OCI-LY7 (cell line): Measurements from ENCODE around the gene ALG10B. TPM values are rescaled to one million over a fixed set of nuclear protein-coding genes. Genes with fewer than 3 reads are reported as not detected.
"Not testable (repeated sequence)": the region's sequence is repeated elsewhere in the genome, so short reads cannot be mapped to it uniquely, and the experiment has no call there.

Experiments used
- BruUV-seq: library from RNA; stranded (reverse); fragments of 400-500 nt; replicated peaks from 2 replicates; lab custom pipeline; 2021; lab: Mats Ljungman, UMichigan
- CTCF ChIA-PET: fragments of 300-600 bp; sonication (Branson Sonifier 250); formaldehyde crosslinking; loops from one replicate; lab custom pipeline; 2022; ENCODE audit warnings: antibody characterized with exemption; ENCODE audit not compliant: unreplicated experiment; lab: Charles Lee
- POLR2A ChIA-PET: fragments of 300-600 bp; sonication (Branson Sonifier 250); formaldehyde crosslinking; loops from one replicate; lab custom pipeline; 2022; ENCODE audit warnings: antibody characterized with exemption; lab: Charles Lee
- DNase-seq: peaks from one replicate; pipeline ENCODE4 v3.0.0-alpha.2; 2015; ENCODE audit warnings: low spot score
- H2AFZ ChIP-seq: fragments of 200-600 bp; sonication (generic), shearing (Covaris generic); 2 replicates; pipeline ENCODE4 v1.6.1; 2014; ENCODE audit warnings: mild to moderate bottlenecking, antibody characterized with exemption, low read length, moderate library complexity
- H3K27ac ChIP-seq: fragments of 200-600 bp; sonication (generic); 2 replicates; pipeline ENCODE4 v1.5.1; 2014; ENCODE audit warnings: mixed run types, low read depth, mild to moderate bottlenecking, moderate library complexity, low read length, inconsistent platforms; ENCODE audit not compliant: poor library complexity, severe bottlenecking
- H3K36me3 ChIP-seq: fragments of 200-600 bp; sonication (generic); 2 replicates; pipeline ENCODE4 v1.6.1; 2014; ENCODE audit warnings: mild to moderate bottlenecking, antibody characterized with exemption, low read length, moderate library complexity, mixed read lengths; ENCODE audit not compliant: insufficient read depth
- H3K4me1 ChIP-seq: fragments of 200-600 bp; sonication (generic); 2 replicates; pipeline ENCODE4 v1.5.1; 2014; ENCODE audit warnings: mild to moderate bottlenecking, low read length; ENCODE audit not compliant: insufficient read depth, poor library complexity, severe bottlenecking
- H3K4me2 ChIP-seq: fragments of 200-600 bp; sonication (generic); 2 replicates; pipeline ENCODE4 v1.6.1; 2014; ENCODE audit warnings: mild to moderate bottlenecking, low read length
- H3K4me3 ChIP-seq: fragments of 200-600 bp; sonication (generic); 2 replicates; pipeline ENCODE4 v1.5.1; 2014; ENCODE audit warnings: mild to moderate bottlenecking, low read depth, low read length; ENCODE audit not compliant: poor library complexity, severe bottlenecking
- H3K79me2 ChIP-seq: fragments of 200-600 bp; sonication (generic); 2 replicates; pipeline ENCODE4 v1.6.1; 2016; ENCODE audit warnings: low read depth, mild to moderate bottlenecking, low read length, moderate library complexity, mixed read lengths; ENCODE audit not compliant: insufficient read depth
- H3K9me2 ChIP-seq: fragments of 200-600 bp; sonication (generic); 2 replicates; pipeline ENCODE4 v1.6.1; 2016; ENCODE audit warnings: mild to moderate bottlenecking, low read length, mixed read lengths; ENCODE audit not compliant: insufficient read depth
- H3K9me3 ChIP-seq: fragments of 200-600 bp; sonication (generic); 2 replicates; pipeline ENCODE4 v1.6.1; 2014; ENCODE audit warnings: mild to moderate bottlenecking, mixed run types, low read length, mixed read lengths
- H4K20me1 ChIP-seq: fragments of 200-600 bp; sonication (generic); 2 replicates; pipeline ENCODE4 v1.6.1; 2014; ENCODE audit warnings: mild to moderate bottlenecking, antibody characterized with exemption, low read length, moderate library complexity, mixed read lengths; ENCODE audit not compliant: insufficient read depth
- CTCF ChIP-seq: fragments of 200-600 bp; sonication (generic); conservative IDR thresholded peaks from 2 replicates; pipeline ENCODE4 v1.5.1; 2014; ENCODE audit warnings: mild to moderate bottlenecking, antibody characterized with exemption, low read length, moderate library complexity, mixed read lengths
- EZH2phosphoT487 ChIP-seq: fragments of 200-600 bp; sonication (generic); IDR thresholded peaks from 2 replicates; pipeline ENCODE4 v1.6.1; 2018; ENCODE audit warnings: low read depth, borderline replicate concordance, mild to moderate bottlenecking, mixed run types, antibody characterized with exemption, low read length, moderate library complexity, mixed read lengths
- intact Hi-C: fragments of 100-400 bp; cut with micrococcal nuclease; formaldehyde crosslinking; loops from one replicate; pipeline ENCODE4 v1.10.0; 2022; ENCODE audit not compliant: unreplicated experiment
- total RNA-seq, 2 experiments: library from RNA; depleted of rRNA in 1 of 2; stranded (reverse); fragments of >200 nt in 1 of 2; shearing (Covaris generic) in 1 of 2; gene quantifications; 2 replicates each; pipeline ENCODE4 v1.2.3, GENCODE V29; 2014 to 2022

The ALG10B gene
- total RNA-seq, 2 experiments from 2014 or later: 11.2 to 24.1 TPM

GRCh38 chr12:38324912-38325311 lies 8.3 kb downstream of the ALG10B start:
- H3K9me2 ChIP-seq: no peaks in the 10 kb centered on the region

GRCh38 chr12:38327356-38327755 lies 10.8 kb downstream of the ALG10B start:
- Histone ChIP-seq H3K4me3 (no peak overlapping the region), H2AFZ (no peak overlapping the region), H3K9me3 (no peaks in the 10 kb centered on the region), H3K36me3 (no peaks in the 10 kb centered on the region), H3K9me2 (no peaks in the 10 kb centered on the region), H3K4me2 (no peak overlapping the region), H3K4me1 (no peaks in the 10 kb centered on the region), H3K79me2 (no peaks in the 10 kb centered on the region), H3K27ac (no peak overlapping the region), H4K20me1 (no peaks in the 10 kb centered on the region)
- intact Hi-C loops: no loop called here
- ChIA-PET CTCF (interaction anchor here (0.5 kb wide), 1 partner anchor 1116 kb away, joined by 3 read pairs; the partner anchor contains the start of gene KIF21A), POLR2A (no interaction called here)
- no TSS peak for BruUV-seq
- TF ChIP-seq EZH2phosphoT487 (no peak), CTCF (no peak)
- DNase-seq: no peak

More at GRCh38 chr12:38324912-38325311, 8.3 kb downstream of the ALG10B start:
- no TSS peak for BruUV-seq
- H3K27ac ChIP-seq: no peak overlapping the region
- H3K79me2 ChIP-seq: no peaks in the 10 kb centered on the region
- H3K4me3 ChIP-seq: no peak overlapping the region
- intact Hi-C loops: no loop called here
- H3K9me3 ChIP-seq: no peaks in the 10 kb centered on the region
- DNase-seq: no peak
- H3K4me1 ChIP-seq: no peaks in the 10 kb centered on the region
- H3K36me3 ChIP-seq: no peaks in the 10 kb centered on the region
- ChIA-PET CTCF (no interaction called here), POLR2A (interaction anchor here (0.7 kb wide), 1 partner anchor 10 kb away, joined by 3 read pairs; no protein-coding TSS in a partner anchor)
- H3K4me2 ChIP-seq: no peak overlapping the region
- TF ChIP-seq CTCF (no peak), EZH2phosphoT487 (no peak)
- H2AFZ ChIP-seq: no peak overlapping the region
- no peaks in the 10 kb centered on the region for H4K20me1 ChIP-seq

- no peak overlapping the region for H3K27ac ChIP-seq
- CTCF ChIA-PET: no interaction called here
- intact Hi-C loops: loop anchor here (1.0 kb wide), 1 partner anchor 777 kb away; no protein-coding TSS in a partner anchor
- no peaks in the 10 kb centered on the region for H3K4me1 ChIP-seq
- no peak overlapping the region for H3K4me3 ChIP-seq
- BruUV-seq: no TSS peak
- no peaks in the 10 kb centered on the region for H3K36me3 ChIP-seq
- no peaks in the 10 kb centered on the region for H3K79me2 ChIP-seq
- TF ChIP-seq CTCF: peak; percentile 89
- TF ChIP-seq EZH2phosphoT487: no peak
- no peak overlapping the region for H2AFZ ChIP-seq
- no peaks in the 10 kb centered on the region for H3K9me2 ChIP-seq
- POLR2A ChIA-PET: interaction anchor here (1.0 kb wide), 1 partner anchor 16 kb away, joined by 4 read pairs; no protein-coding TSS in a partner anchor
- H4K20me1 ChIP-seq: no peaks in the 10 kb centered on the region
- no peaks in the 10 kb centered on the region for H3K9me3 ChIP-seq
- DNase-seq: peak; percentile 54
- H3K4me2 ChIP-seq: no peak overlapping the region
These were observed 11.8 kb downstream of the ALG10B start for GRCh38 chr12:38328306-38328895.

GRCh38 chr12:38330414-38330813 lies 13.8 kb downstream of the ALG10B start:
- H2AFZ ChIP-seq, H3K4me2 ChIP-seq, H3K79me2 ChIP-seq, H4K20me1 ChIP-seq, H3K4me1 ChIP-seq, DNase-seq, POLR2A ChIA-PET, intact Hi-C loops, CTCF ChIA-PET, H3K27ac ChIP-seq, H3K9me3 ChIP-seq, BruUV-seq, H3K36me3 ChIP-seq, H3K9me2 ChIP-seq, H3K4me3 ChIP-seq: not testable (repeated sequence)
